ENCODE data around the gene RAB11FIP4. TPM values are rescaled to one million over a fixed set of nuclear protein-coding genes. Genes with fewer than 3 reads are reported as not detected.

Gene RAB11FIP4
- total and polyA plus RNA-seq, 2 of the 13 experiments (the other 11 are each of a cell fraction or from before 2014, with no cell fraction given): 28.0 to 89.3 TPM

GRCh38 chr17:31525801-31526549 lies 134.5 kb downstream of the RAB11FIP4 start (continued):
- TF ChIP-seq HNF1B (CRISPR knock-in tag; IDR thresholded peaks at IDR 0.05) (no peak), HES4 (CRISPR knock-in tag; IDR thresholded peaks at IDR 0.05; ENCODE audit: borderline replicate concordance) (no peak), NFIC (IDR thresholded peaks at IDR 0.05; ENCODE audit: low read length) (no peak), ARNTL (CRISPR knock-in tag; IDR thresholded peaks at IDR 0.05) (no peak), ZNF674 (CRISPR knock-in tag; IDR thresholded peaks at IDR 0.05; ENCODE audit: low read depth) (no peak), SRY (CRISPR knock-in tag; IDR thresholded peaks at IDR 0.05) (no peak), EEA1 (CRISPR knock-in tag; IDR thresholded peaks at IDR 0.05; ENCODE audit: borderline replicate concordance) (no peak), KLF9 (CRISPR knock-in tag; IDR thresholded peaks at IDR 0.05; ENCODE audit: low read depth) (no peak), GRHL1 (CRISPR knock-in tag; conservative IDR thresholded peaks at IDR 0.05) (no peak), FOXP1 (IDR thresholded peaks at IDR 0.05) (no peak), FOXP1 (CRISPR knock-in tag; IDR thresholded peaks at IDR 0.05) (no peak), PHB2 (IDR thresholded peaks at IDR 0.05; ENCODE audit: partially characterized antibody) (no peak), ZNF207 (IDR thresholded peaks at IDR 0.05; ENCODE audit: borderline replicate concordance) (no peak), RARA (CRISPR knock-in tag; IDR thresholded peaks at IDR 0.05) (no peak), ZNF558 (CRISPR knock-in tag; IDR thresholded peaks at IDR 0.05; ENCODE audit: borderline replicate concordance) (no peak), ZBTB33 (CRISPR knock-in tag; IDR thresholded peaks at IDR 0.05) (peak; percentile 77), HIVEP1 (CRISPR knock-in tag; IDR thresholded peaks at IDR 0.05) (no peak)

All from HepG2 (cell line).